Measurements from ENCODE around the gene CHORDC1.

DNA sequence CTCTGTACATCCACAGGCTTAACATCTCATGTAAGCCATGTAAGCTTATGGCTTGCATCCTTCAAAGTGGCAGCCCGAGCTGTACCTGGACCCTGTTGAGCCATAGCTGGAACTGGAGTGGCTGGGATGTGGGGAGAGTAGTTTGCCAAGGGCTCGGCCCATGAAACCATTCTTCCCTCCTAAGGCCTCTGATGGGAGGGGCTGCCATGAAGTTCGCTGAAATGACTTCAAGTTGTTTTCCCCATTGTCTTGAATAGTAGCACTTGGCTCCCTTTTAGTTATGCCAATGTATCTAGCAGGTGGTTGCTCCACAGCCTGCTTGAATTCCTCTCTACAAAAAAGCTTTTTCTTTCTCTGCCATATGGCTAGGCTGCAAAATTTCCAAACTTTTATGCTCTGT lies 5.2 kb upstream of the CHORDC1 start:
- TF ChIP-seq POLR2A (IDR thresholded peaks at IDR 0.05) (no peak), CTCF (IDR thresholded peaks at IDR 0.05) (no peak)

All from lower leg skin (tissue), 3 donors.